Neutrophil (primary cell): ENCODE measurements around the gene SELENOT.

Experiments
- H3K27ac ChIP-seq: fragments of 200-600 bp; sonication (generic); 2 replicates; pipeline ENCODE4 v1.5.1; 2016; ENCODE audit warnings: mild to moderate bottlenecking, moderate library complexity
- H3K27me3 ChIP-seq: fragments of 200-600 bp; sonication (generic); 2 replicates; pipeline ENCODE4 v1.6.0; 2016; ENCODE audit warnings: mild to moderate bottlenecking
- H3K36me3 ChIP-seq: fragments of 200-600 bp; sonication (generic); 2 replicates; pipeline ENCODE4 v1.5.1; 2017
- H3K4me1 ChIP-seq, 2 experiments: fragments of 200-600 bp in 1 of 2; sonication (generic) in 1 of 2; 1 replicate in 1 of 2; 2 replicates in 1 of 2; pipeline versions ENCODE4 v1.5.1 to v1.6.1; 2013 to 2016; ENCODE audit warnings: low read depth in 1 of 2, low read length in 1 of 2, mild to moderate bottlenecking in 1 of 2, moderate library complexity in 1 of 2; ENCODE audit not compliant: control insufficient read depth in 1 of 2, insufficient read depth in 1 of 2
- H3K4me3 ChIP-seq, 2 experiments: fragments of 200-600 bp in 1 of 2; sonication (generic) in 1 of 2; 1 replicate in 1 of 2; 2 replicates in 1 of 2; pipeline ENCODE4 v1.5.1; 2013 to 2016; ENCODE audit warnings: low read depth in 1 of 2, low read length in 1 of 2, mild to moderate bottlenecking in 1 of 2, moderate library complexity in 1 of 2
- H3K9me3 ChIP-seq: fragments of 200-600 bp; sonication (generic); 2 replicates; pipeline ENCODE4 v1.5.1; 2016
- CTCF ChIP-seq: fragments of 200-600 bp; sonication (generic); IDR thresholded peaks from 2 replicates; pipeline ENCODE4 v1.5.1; 2016; ENCODE audit warnings: antibody characterized with exemption

Gene SELENOT

GRCh38 chr3:150567328-150567727 is 35.8 kb upstream of the SELENOT start:
- peaks cover 11% of the 10 kb centered on the region for H3K36me3 ChIP-seq
- no peak for TF ChIP-seq CTCF
- no peak overlapping the region for H3K27ac ChIP-seq
- H3K4me1 ChIP-seq: peaks cover 7 to 10% of the 10 kb centered on the region in 2 experiments
- H3K27me3 ChIP-seq: no peaks in the 10 kb centered on the region
- H3K9me3 ChIP-seq: no peaks in the 10 kb centered on the region
- H3K4me3 ChIP-seq: no peak overlapping the region

GRCh38 chr3:150577855-150578254 is 25.3 kb upstream of the SELENOT start:
- Histone ChIP-seq H3K27me3 (no peaks in the 10 kb centered on the region), H3K9me3 (no peaks in the 10 kb centered on the region), H3K4me3 (no peak overlapping the region), H3K36me3 (peaks cover 49% of the 10 kb centered on the region), H3K4me1 (no peaks in the 10 kb centered on the region), H3K27ac (no peak overlapping the region)
- no peak for TF ChIP-seq CTCF

GRCh38 chr3:150581174-150581573 is 21.9 kb upstream of the SELENOT start:
- Histone ChIP-seq H3K27me3 (no peaks in the 10 kb centered on the region), H3K27ac (no peak overlapping the region), H3K36me3 (peaks cover 60% of the 10 kb centered on the region), H3K4me3 (no peak overlapping the region), H3K9me3 (no peaks in the 10 kb centered on the region), H3K4me1 (no peaks in the 10 kb centered on the region)
- TF ChIP-seq CTCF: no peak

GRCh38 chr3:150582620-150583019 is 20.5 kb upstream of the SELENOT start:
- H3K36me3 ChIP-seq: peaks cover 49% of the 10 kb centered on the region
- TF ChIP-seq CTCF: no peak
- no peak overlapping the region for H3K27ac ChIP-seq
- no peaks in the 10 kb centered on the region for H3K27me3 ChIP-seq
- no peaks in the 10 kb centered on the region for H3K9me3 ChIP-seq
- H3K4me1 ChIP-seq: no peaks in the 10 kb centered on the region
- H3K4me3 ChIP-seq: no peak overlapping the region

- H3K9me3 ChIP-seq: no peaks in the 10 kb centered on the region
- H3K36me3 ChIP-seq: peaks cover 49% of the 10 kb centered on the region
- H3K4me1 ChIP-seq: no peaks in the 10 kb centered on the region
- TF ChIP-seq CTCF: no peak
- no peak overlapping the region for H3K4me3 ChIP-seq
- no peak overlapping the region for H3K27ac ChIP-seq
- no peaks in the 10 kb centered on the region for H3K27me3 ChIP-seq
These were observed 20.1 kb upstream of the SELENOT start for GRCh38 chr3:150583028-150583427.
